ENCODE data around the gene DMD.
"Not testable (repeated sequence)": the region's sequence is repeated elsewhere in the genome, so short reads cannot be mapped to it uniquely, and the experiment has no call there.

The DMD gene

GRCh38 chrX:32276153-32276552 lies 935.2 kb downstream of the DMD start:
- no peak for DNase-seq (ENCODE audit: low read depth in 3 of 3)

GRCh38 chrX:32269866-32270265 lies 941.5 kb downstream of the DMD start:
- no peak for DNase-seq (ENCODE audit: low read depth in 3 of 3)

- DNase-seq (ENCODE audit: low read depth in 3 of 3) = no peak
Measured at GRCh38 chrX:32268207-32268606, 943.1 kb downstream of the DMD start.

GRCh38 chrX:32267796-32268195 lies 943.6 kb downstream of the DMD start:
- no peak for DNase-seq (ENCODE audit: low read depth in 3 of 3)

DNA sequence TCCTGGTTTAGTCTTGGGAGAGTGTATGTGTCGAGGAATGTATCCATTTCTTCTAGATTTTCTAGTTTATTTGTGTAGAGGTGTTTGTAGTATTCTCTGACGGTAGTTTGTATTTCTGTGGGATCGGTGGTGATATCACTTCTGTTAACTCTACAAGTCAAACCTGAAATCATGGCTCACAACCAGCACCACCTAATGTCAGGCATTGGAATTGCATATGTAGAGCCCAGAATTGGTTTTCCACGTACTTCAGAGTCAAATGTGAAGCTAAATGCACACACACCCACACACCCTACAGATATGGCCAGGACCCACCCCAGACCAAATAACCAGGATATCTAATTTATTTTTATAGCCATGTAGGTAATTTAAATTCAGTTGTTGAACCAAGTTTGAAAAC lies 964.7 kb downstream of the DMD start:
- DNase-seq (ENCODE audit: low read depth in 3 of 3) = not testable (repeated sequence)

DNA sequence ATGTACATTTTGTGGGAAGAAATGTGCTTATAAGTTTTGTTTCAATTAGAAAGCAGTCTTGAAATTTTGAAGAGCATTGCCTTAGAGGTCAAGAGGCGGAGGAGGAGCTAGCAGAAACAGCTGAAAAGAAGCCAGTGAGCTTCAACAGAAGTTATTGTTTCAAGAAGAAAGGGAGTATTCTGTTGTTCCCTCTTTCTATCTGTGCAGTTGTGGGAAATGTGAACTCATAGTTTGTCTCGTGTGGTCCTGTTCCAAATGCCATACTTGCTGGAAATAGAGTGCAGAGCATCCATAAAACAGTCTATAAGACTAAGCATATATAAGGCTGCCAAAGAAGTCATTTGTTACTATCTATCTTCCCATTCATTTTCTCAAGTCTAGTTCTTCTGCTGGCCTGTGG lies 1015.7 kb downstream of the DMD start:
- no peak for DNase-seq (ENCODE audit: low read depth in 3 of 3)

DNA sequence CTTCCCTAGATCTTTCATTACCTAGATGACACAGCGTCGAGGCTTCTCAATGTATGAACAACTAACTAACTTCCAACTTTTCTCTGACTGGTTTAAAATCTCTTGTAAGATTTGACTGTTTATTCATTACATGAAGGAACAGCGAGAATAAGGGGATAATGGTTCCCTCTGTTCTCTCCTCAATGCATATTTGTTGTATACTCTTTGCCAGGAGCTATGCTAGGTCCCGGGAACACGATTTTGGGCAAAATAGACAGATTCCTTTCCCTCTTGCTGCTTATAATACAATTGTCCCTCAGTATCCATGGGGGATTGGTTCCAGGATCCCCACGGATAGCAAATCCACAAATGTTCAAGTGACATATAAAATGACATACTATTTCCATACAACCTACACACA lies 1020.0 kb downstream of the DMD start:
- no peak for DNase-seq (ENCODE audit: low read depth in 3 of 3)

- DNase-seq (ENCODE audit: low read depth in 3 of 3) = no peak
Measured at GRCh38 chrX:32185160-32185559, 1026.2 kb downstream of the DMD start.

DNA sequence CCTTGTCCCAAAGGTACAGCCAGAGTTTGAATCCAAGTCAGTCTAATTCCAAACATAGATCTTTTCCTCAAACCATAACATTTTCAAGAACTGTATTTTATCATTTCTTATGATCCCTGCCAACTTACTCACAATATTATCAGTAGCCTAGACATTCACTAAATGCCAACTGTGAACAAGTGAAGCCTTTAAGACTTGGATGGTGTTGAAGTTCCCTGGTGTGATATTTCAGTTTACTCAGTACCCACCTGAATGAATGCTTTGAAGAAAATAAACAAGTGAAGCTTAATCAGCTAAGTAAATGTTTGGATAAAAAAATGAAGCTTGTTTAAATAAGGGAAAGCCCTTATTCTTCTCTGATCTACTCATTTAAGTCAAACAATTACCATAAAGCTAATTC lies 1028.3 kb downstream of the DMD start:
- DNase-seq (ENCODE audit: low read depth in 3 of 3) = no peak

DNA sequence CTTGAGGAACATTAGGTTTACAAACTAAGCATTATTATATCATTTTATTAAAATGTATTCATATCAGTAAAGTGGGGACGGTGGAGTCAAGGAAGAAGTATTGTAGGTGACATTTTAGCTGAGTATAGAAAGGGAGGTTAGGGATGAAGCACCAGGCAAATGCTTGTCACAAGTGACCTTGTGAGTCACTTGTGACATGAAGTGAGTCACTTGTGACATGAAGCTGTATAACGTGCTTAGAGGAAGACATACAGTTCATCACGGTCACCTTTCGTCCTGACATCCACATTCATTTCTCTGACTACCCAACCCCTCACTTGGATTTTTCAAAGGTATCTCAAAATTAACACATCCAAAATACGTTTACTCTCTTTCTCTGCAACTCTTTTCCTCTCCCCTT lies 1034.8 kb downstream of the DMD start:
- DNase-seq (ENCODE audit: low read depth in 3 of 3) = no peak

DNA sequence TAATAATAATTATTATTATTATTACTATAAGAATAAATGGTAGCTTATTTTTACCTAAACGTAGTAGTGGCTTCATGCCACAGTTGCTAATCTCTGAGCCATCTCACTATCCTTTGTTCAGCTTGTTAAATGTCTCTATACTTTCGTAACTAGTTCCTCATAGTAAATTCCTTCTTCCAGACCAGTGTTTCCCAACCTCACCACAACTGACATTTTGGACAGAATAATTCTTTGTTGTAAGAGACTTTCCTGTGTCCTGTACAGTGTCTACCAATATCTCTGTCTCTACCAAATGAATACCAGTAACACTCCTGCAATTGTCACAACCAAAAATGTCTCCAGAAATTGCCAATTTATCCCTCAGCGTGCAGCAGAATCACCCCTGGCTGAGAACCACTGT lies 1040.9 kb downstream of the DMD start:
- DNase-seq (ENCODE audit: low read depth in 3 of 3) = no peak

- DNase-seq (ENCODE audit: low read depth in 3 of 3) = no peak
Measured at GRCh38 chrX:32155044-32155638, 1056.2 kb downstream of the DMD start.

GRCh38 chrX:32153585-32153984 lies 1057.8 kb downstream of the DMD start:
- DNase-seq (ENCODE audit: low read depth in 3 of 3) = no peak

DNA sequence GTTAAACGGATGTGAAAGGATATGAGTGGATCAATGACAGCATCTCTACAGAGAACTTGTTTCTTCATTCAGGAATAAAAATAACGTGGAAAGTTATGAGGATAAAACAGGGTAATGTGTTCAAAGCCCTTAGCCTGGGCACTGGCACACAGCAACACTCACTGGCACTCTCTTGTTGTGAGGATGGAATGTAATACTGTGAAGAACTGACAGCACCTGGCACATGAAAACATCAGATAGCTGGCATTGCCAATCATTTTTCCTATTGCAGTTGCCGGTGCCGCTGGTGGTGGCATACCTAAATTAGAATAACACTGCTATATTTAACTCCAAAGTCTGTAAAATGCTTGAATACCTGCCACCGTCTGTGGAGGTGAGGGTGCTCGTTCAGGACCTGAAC lies 1061.2 kb downstream of the DMD start:
- no peak for DNase-seq (ENCODE audit: low read depth in 3 of 3)

DNA sequence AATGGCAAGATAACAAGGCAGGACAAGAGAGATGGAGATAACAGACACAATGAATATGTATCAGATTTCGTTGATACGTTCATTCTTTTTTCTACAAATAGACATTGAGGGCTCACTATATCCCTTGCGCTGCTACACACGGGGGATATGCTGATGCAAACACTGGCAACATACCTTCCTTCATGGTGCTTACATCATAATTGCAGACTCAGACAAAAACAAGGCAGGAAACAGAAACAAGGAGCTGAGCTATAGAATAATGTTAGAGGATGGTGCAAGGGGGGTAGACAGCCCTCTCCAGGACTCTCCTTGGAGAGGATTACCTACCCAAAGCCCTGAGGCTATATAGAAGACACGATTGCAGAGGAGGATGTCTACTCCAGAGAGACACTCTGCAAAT lies 1069.5 kb downstream of the DMD start:
- no peak for DNase-seq (ENCODE audit: low read depth in 3 of 3)

GRCh38 chrX:32139476-32139875 lies 1071.9 kb downstream of the DMD start:
- DNase-seq (ENCODE audit: low read depth in 3 of 3) = no peak

GRCh38 chrX:32137525-32137924 lies 1073.8 kb downstream of the DMD start:
- no peak for DNase-seq (ENCODE audit: low read depth in 3 of 3)

GRCh38 chrX:32126997-32127396 lies 1084.4 kb downstream of the DMD start:
- DNase-seq (ENCODE audit: low read depth in 3 of 3) = no peak

- DNase-seq (ENCODE audit: low read depth in 3 of 3) = no peak
Measured at GRCh38 chrX:32118832-32119231, 1092.5 kb downstream of the DMD start.

DNA sequence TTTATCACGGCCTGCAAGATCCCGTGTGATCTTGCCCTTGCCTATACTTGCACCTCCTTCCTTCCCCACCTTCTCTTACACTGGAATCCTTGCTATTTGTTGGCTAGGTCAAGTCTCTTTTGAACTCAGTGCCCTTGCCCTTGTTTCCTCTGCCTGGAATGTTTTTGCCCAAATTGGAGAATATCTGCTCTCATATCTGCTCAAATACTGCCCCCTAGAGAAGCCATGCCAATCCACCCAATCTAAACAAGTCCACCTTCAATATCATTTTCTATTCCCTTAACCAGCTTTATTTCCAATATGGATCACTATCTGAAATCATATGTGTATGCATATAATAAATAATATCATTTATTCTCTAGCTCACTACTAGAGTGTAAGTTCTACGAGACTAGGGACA lies 1095.3 kb downstream of the DMD start:
- DNase-seq (ENCODE audit: low read depth in 3 of 3) = no peak

DNA sequence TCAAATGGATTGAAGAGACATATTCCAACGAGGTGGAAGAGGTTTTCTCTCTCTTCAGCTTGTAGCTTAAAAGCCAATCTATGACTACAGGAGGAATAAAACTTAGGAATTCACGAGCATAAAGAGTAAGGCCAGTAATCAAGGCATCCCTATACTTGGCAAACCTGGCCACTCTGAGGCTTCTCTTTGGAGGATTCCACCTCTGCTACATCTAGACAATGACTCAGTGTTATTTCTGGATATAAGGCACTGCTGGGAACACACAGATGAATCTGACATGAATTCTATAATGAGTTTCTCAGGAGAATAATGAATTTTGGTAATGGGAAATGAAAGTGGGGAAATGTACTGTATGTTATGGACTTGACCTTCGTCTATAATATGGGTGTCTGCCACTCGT lies 1123.7 kb downstream of the DMD start:
- no peak for DNase-seq (ENCODE audit: low read depth in 3 of 3)

- no peak for DNase-seq (ENCODE audit: low read depth in 3 of 3)
Measured at GRCh38 chrX:32084757-32085156, 1126.6 kb downstream of the DMD start.

DNA sequence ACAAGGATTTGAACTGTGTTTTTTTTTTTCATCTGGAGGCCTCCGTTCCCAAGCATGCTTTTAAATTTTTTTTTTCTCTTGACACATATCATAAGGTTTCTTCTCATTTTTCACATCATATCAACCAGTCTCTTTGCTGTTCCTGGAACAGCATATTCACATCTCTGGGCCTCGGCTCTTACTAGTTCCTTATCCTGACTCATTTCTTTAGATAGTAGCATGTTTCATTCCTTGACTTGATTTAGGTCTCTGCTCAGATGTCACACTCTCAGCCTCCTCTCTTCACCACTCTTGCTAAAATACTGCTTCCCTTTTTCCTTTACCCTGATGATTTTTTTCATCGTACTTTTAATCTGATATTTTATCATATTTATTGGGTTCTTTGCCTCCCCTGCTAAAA lies 1163.1 kb downstream of the DMD start:
- DNase-seq (ENCODE audit: low read depth in 3 of 3) = no peak

DNA sequence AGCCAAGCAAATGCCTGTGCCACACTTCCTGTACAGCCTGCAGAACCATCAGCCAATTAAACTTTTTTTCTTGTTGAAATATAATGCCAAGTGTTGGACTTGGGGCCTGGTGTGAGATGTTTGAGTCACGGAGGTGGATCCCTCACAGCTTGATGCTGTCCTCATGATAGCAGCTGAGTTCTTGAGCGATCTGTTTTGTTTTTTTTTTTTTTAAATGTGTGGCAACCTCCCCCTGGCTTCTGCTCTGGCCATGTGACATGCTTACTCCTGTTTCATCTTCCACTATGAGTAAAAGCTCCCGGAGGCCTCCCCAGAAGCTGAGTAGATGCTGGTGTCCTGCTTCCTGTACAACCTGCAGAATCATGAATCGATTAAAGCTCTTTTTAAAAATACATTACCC lies 1166.2 kb downstream of the DMD start:
- no peak for DNase-seq (ENCODE audit: low read depth in 3 of 3)

DNA sequence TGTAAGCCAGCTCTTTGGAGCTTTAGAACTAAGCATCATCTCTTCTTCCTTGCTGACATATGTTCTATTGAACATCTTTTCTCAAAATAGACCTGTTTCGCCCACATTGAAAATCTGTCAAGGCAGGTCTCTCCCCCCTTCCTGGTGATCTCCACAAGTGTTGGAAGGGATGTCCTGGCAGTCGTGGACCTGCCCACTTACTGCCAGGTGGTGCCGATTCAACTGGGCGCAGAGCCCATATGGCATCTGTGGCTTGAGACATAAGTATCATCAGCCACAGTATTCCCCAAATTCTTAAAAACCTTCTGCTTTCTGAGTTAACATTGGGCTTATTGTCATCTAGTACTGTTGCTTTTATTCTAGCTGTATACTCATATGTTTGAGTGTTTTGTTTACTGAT lies 1170.2 kb downstream of the DMD start:
- DNase-seq (ENCODE audit: low read depth in 3 of 3) = no peak
